Stimulated activated CD4-positive, alpha-beta T cell treated with anti-CD3 and anti-CD28 coated beads, TNF-alpha, amount 100 ng/mL, for 4 hours (primary cell): ENCODE measurements around the gene CD6.
A peak's percentile ranks its signal among the peaks of the same experiment; 100 is the strongest.

Experiments
- DNase-seq, 3 experiments: peaks; one replicate each; pipeline ENCODE4 v3.0.0-alpha.2; 2020; ENCODE audit warnings: low read depth in 3 of 3

CD6 gene

GRCh38 chr11:61010466-61011228, 39.2 kb downstream of the CD6 start:
- no peak for DNase-seq

GRCh38 chr11:61011229-61011870, 39.9 kb downstream of the CD6 start:
- no peak for DNase-seq

GRCh38 chr11:61011950-61012736, 40.7 kb downstream of the CD6 start:
- no peak for DNase-seq

GRCh38 chr11:61012737-61013215, 41.3 kb downstream of the CD6 start:
- no peak for DNase-seq

GRCh38 chr11:61018059-61018458, 46.6 kb downstream of the CD6 start:
- DNase-seq = no peak

GRCh38 chr11:61019037-61019831, 47.8 kb downstream of the CD6 start:
- no peak for DNase-seq

- no peak for DNase-seq
These were observed 48.4 kb downstream of the CD6 start for GRCh38 chr11:61019832-61020405.

- no peak for DNase-seq
These were observed 49.2 kb downstream of the CD6 start for GRCh38 chr11:61020551-61021235.

DNA sequence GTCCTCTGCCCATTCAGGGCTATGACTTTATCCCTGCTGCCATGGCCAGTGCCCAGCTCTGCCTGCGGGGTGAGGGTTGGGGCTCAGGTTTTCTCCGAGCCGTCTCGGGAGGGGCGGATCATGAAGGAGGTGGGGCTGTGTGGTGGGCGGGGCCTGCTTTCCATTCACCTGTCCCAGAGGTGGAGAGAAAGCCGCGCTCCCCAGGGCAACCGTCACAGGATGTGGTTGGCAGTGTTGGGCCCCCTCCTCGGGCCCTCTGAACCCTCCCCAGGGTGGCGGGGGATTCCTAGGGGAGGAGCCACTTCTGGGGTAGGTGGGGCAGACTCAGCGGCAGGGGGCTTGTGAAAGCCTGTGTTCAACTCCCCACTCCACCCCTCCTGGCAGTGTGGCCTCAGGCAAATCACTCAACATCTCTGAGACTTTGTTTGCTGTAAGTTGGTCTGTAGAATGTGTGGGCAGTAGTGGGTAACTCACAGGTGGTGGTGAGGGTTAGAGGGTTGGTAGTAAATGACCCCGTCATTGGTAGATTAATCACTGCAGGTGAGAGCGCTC, 50.3 kb downstream of the CD6 start:
- DNase-seq = peak; percentile 77 to 85 (median 78)

DNA sequence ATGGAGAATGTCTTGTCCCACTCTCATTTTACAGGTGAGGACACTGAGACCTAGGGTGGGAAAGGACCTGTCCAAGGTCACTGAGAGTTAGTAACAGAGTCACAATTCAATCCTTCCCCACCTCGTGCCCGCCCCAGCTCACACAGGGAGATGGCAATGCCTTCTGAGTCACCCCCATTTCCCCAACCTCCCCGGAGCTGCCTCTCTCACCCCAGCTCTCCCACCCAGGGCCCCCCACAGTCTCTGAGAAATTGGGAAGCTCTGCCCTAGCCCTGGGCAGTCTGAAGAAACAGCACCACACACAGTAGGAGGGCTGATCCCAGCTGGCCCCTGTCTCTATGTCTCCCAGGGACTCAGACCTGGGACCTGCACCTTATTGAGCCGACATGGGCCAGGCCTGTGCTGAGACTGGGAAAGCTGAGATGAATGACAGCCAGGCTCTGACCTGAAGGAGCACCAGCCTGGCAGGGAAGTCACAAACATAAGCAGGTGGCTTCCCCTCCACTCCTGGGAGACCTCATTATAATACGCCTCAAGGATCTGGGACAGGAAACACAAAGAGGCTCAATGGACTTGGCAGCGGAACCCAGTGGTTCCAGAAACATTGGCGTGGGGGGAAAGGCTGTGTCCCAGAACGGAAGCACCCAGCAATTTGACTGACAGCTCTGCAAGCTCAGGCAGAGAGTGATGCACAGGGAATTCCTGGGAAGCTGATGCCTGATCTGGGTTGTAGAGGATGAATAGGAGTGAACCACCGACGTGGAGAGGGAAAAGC, 51.0 kb downstream of the CD6 start:
- DNase-seq = no peak

- DNase-seq = peak in 2 of 3 experiments; percentile 53 to 55
These were observed 51.8 kb downstream of the CD6 start for GRCh38 chr11:61023086-61023965.

- no peak for DNase-seq
These were observed 52.5 kb downstream of the CD6 start for GRCh38 chr11:61023966-61024295.

- DNase-seq = no peak
These were observed 53.7 kb downstream of the CD6 start for GRCh38 chr11:61024938-61025820.

DNA sequence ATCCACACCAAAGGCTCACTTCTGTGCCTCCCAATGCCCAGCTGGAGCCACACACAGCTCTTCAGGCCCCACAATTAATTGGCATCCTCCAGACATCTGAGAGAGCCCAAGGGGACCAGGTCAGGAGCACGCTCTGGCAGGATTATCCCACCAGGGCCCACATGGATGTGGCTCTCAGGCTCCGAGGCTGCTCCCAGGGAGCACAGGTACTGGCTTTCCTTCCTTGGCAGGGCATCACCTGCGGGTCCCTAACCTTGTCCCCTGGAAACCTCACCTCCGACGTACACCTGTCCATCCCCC, 54.3 kb downstream of the CD6 start:
- DNase-seq = no peak

GRCh38 chr11:61026121-61027031, 54.9 kb downstream of the CD6 start:
- peak in 1 of 3 experiments; percentile 20 for DNase-seq

DNA sequence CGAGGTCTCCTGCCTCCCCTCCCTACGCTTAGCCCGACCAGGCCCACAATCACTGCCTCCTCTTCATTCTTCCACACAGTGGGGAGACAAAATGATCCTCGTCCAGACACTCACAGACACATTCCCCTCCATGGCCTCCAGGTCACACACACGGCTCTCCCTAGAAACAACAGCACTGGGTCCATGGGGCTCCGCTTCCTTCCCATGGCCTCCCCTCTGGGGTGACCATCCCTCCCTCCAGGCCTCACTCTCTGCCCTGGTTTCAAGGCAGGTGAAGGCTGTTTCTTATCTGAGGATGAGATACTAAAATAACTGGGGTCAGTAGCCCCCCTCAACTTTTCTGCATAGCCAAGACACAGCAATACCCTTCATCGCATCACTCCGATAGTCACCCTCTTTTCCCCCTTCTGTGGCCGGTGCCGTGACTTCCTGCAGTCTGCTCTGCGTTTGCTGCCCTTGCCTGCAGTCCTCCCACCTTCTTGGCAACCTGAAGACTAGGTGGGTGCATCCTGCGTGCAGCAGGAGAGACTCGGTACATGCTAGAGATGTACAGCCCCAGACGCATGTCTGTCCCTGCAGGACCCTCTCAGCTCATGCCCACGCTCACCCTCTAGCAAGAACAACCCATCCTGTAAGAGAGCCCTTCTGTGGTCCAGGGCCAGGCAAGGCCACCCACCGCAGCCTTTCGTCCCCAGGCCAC, 55.8 kb downstream of the CD6 start:
- DNase-seq = no peak
